Measurements from ENCODE around the gene ITGA11. TPM values are rescaled to one million over a fixed set of nuclear protein-coding genes. Genes with fewer than 3 reads are reported as not detected.

The ITGA11 gene
- total RNA-seq, 1 donor from 2014 or later, result 31.4 TPM

GRCh38 chr15:68407141-68407885 is 24.6 kb downstream of the ITGA11 start:
- H3K27ac ChIP-seq (replicated peaks), result no peak overlapping the region
- intact Hi-C loops (cut with micrococcal nuclease), result no loop called here
- TF ChIP-seq CTCF (IDR thresholded peaks at IDR 0.05; ENCODE audit: borderline replicate concordance), result no peak

GRCh38 chr15:68405378-68406250 is 26.3 kb downstream of the ITGA11 start:
- DNase-seq, result no peak
- no peaks in the 10 kb centered on the region for H3K27me3 ChIP-seq (ENCODE audit: low read depth)
- H3K9me3 ChIP-seq (replicated peaks), result no peaks in the 10 kb centered on the region
- H3K36me3 ChIP-seq, result no peaks in the 10 kb centered on the region
- no peaks in the 10 kb centered on the region for H3K4me1 ChIP-seq
- no peak overlapping the region for H3K27ac ChIP-seq (replicated peaks)
- TF ChIP-seq CTCF (IDR thresholded peaks at IDR 0.05; ENCODE audit: borderline replicate concordance), result no peak
- H3K4me3 ChIP-seq, result no peak overlapping the region
- intact Hi-C loops (cut with micrococcal nuclease), result no loop called here

More at GRCh38 chr15:68407141-68407885, 24.6 kb downstream of the ITGA11 start:
- Histone ChIP-seq H3K9me3 (replicated peaks) (no peaks in the 10 kb centered on the region), H3K4me1 (no peaks in the 10 kb centered on the region), H3K4me3 (no peak overlapping the region), H3K36me3 (no peaks in the 10 kb centered on the region), H3K27me3 (ENCODE audit: low read depth) (no peaks in the 10 kb centered on the region)
- DNase-seq, result no peak

DNA sequence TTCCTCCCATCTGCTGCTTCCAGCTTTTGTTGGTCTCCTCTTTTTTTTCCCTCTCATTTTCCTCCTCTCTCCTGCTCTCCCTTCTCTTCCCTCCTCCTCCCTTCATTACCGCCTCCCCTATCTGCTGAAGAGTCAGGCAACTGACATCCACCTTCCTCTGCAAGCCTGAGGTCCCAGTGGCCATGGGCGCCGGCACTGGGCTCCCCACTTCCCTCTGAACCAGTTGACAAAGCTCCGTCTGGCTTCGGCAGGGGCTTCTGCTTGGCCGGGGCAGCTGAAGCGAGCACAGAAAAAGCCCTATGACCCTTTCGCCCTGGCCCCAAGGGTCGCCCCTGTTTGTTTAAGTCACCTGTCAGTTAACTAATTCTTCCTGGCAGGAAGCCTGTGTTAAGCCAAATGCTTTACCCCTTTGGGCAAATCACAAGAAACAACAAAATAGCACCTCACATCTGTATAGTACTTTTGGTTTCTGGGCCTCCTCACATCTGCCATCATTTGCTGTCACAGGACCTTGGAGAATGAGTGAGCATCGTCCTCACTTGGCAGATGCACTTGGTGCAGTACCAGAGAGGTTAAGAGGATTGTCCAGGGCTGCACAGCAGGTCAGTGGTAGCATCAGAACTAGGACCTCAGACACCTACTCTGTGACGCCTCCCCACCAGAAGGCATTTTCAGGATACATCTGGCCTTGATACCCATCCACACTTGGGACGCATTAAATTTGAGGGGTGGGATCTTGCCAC is 27.7 kb downstream of the ITGA11 start:
- Histone ChIP-seq H3K27me3 (ENCODE audit: low read depth) (no peaks in the 10 kb centered on the region), H3K36me3 (no peaks in the 10 kb centered on the region), H3K4me1 (no peaks in the 10 kb centered on the region), H3K4me3 (no peak overlapping the region), H3K27ac (replicated peaks) (no peak overlapping the region), H3K9me3 (replicated peaks) (peaks cover 3% of the 10 kb centered on the region)
- intact Hi-C loops (cut with micrococcal nuclease), result no loop called here
- no peak for DNase-seq
- no peak for TF ChIP-seq CTCF (IDR thresholded peaks at IDR 0.05; ENCODE audit: borderline replicate concordance)

- Histone ChIP-seq H3K4me3 (no peak overlapping the region), H3K27me3 (ENCODE audit: low read depth) (no peaks in the 10 kb centered on the region), H3K27ac (replicated peaks) (no peak overlapping the region), H3K36me3 (no peaks in the 10 kb centered on the region), H3K4me1 (no peaks in the 10 kb centered on the region), H3K9me3 (replicated peaks) (peaks cover 8% of the 10 kb centered on the region)
- intact Hi-C loops (cut with micrococcal nuclease), result no loop called here
- TF ChIP-seq CTCF (IDR thresholded peaks at IDR 0.05; ENCODE audit: borderline replicate concordance), result no peak
- no peak for DNase-seq
These were observed 28.6 kb downstream of the ITGA11 start for GRCh38 chr15:68403161-68403941.

Data from left ventricle myocardium inferior (tissue), 1 donor.